RPMI7951 (cell line): Measurements from ENCODE around the gene BABAM2. TPM values are rescaled to one million over a fixed set of nuclear protein-coding genes. Genes with fewer than 3 reads are reported as not detected.
"Not testable (repeated sequence)": the region's sequence is repeated elsewhere in the genome, so short reads cannot be mapped to it uniquely, and the experiment has no call there.

ENCODE experiments used
- DNase-seq: peaks from one replicate; pipeline ENCODE4 v3.0.0-alpha.2; 2012; ENCODE audit warnings: low read depth
- total RNA-seq: library from RNA; depleted of rRNA; stranded (reverse); fragments of >200 nt; shearing (Covaris generic); gene quantifications from 2 replicates; pipeline ENCODE4 v1.2.3, GENCODE V29; 2014

The BABAM2 gene
- total RNA-seq, 1 experiment from 2014 or later: 54.7 TPM

DNA sequence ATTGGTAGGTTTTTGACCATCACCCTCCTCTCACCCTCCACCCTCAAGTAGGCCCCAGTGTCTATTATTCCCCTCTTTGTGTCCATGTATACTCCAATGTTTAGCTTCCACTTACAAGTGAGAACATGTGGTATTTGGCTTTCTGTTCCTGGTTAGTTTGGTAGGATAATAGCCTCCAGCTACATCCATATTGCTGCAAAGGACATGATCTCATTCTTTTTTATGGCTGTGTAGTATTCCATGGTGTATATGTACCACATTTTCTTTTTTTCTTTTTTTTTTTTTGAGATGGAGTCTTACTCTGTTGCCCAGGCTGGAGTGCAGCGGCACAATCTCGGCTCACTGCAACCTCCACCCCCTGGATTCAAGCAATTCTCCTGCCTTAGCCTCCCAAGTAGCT, 88.2 kb downstream of the BABAM2 start:
- DNase-seq: not testable (repeated sequence)

DNA sequence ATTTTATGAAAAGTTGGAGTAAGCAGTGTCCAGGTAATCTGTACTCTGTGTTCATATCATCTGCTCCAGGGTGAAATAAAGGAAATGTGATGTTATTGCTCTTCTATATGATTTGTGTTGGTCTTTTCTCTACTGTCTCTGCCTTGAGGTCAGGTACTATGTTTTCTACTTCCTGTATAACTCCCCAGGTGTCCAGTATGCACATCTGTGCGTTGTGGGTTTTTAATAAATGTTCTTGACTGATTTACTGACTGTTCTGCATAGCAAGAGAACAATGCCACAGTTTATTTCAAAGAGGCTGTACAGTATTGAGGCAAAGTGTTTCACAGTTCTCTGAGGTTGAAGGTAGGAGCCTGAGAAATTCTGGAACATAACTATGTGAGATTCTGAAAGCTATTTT, 89.7 kb downstream of the BABAM2 start:
- no peak for DNase-seq

GRCh38 chr2:27984153-27984552, 93.6 kb downstream of the BABAM2 start:
- no peak for DNase-seq

DNA sequence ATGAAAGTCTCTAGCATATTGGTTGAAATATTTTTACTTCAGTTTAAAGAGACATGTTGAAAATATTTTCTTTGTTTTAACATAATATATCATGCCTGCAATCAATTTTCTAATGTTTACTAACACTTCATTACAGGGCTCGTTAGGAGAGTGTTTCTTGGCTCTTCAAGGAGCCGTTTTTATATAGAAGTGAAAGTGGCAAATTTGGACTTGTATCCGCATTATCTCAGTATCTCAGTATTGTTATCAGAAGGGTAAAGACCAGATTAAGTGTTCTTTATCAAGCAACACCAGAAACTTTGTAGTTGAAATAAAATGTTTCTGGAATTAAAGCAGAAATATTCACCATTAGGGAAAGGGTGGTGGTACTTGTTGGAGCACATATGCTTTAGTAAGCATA, 97.8 kb downstream of the BABAM2 start:
- no peak for DNase-seq

DNA sequence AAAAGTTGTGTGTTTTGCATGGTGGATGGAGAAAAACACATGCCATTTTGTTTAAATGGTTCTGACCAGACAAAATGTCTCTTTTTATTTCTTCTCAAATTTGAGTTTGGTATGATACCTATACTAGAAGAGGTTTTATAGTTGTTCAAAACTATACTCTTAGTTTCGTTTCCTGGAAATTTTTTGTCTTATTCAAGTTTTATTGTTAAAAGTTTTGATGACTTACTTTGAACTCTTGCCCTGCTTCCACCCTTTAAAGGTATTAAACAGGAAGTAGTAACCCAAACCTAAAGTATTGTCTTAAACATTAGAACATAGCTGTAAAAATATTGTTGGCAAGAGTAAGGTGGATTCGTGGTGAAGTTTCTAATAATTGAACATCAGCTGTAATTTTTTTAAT, 98.2 kb downstream of the BABAM2 start:
- DNase-seq: no peak

DNA sequence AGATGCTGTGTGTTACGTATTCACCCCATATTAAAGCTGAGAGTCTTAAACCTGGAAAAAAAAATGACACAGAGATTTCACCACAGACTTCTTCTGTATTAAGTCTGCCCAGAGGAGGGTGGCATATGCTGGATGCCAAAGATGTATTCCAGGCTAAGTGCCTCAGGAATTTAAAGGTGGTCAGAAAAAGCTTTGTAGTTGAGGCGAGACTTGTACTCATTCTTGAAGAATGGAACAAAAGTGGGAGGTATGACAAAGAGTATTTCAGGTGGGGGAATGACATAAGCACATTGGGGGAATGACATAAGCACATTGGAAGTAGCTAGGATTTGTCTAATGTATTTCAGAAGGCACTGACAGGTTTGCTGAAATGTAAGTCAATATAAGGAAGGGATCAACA, 98.6 kb downstream of the BABAM2 start:
- no peak for DNase-seq

DNA sequence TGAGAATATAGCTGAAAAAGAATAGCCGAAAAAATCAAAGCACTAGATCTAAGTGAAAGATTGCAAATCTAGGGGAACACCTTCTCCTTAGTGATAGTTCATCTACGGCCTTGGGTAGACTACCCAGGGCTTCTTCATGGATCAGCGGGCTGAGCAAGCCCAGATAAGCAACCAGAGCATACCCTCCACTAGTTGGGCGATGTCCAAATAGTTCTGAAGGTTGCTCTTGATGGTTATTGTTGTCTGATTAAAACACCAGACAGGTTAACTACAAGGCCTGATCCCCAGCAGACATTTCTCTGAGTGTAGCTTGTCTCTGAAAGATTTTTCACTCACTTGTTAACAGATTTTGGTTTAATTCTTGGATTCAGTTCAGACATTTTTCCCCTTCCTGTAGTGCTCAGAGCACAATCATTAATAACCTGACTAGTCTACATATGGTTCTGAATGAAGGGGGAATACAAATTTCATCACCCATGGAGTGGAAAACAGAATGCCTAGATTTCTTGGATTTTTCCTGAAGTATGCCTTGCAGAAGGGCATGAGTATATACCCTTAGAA, 99.6 kb downstream of the BABAM2 start:
- DNase-seq: no peak

DNA sequence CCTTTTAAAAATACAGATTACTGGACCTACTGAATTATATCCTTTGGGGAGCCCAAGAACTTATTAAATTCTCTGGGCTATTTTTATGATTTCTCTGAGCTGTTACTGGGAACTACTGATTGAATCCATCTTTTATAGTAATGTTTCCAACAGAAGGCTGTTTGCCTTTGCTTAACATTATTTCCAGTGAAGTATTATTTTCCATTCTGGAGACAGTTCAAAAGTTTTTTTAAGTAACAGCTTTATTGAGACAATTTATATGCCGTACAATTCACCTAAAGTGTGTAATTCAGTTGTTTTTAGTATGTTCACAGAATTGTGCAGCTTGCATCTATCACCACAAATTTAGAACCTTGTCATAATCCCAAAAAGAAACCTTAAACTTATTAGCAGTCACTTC, 100.6 kb downstream of the BABAM2 start:
- no peak for DNase-seq

- DNase-seq: peak; percentile 82
Observed at GRCh38 chr2:27992787-27993401, 102.4 kb downstream of the BABAM2 start.

- no peak for DNase-seq
Observed at GRCh38 chr2:27993402-27993787, 102.9 kb downstream of the BABAM2 start.

GRCh38 chr2:27993950-27994728, 103.6 kb downstream of the BABAM2 start:
- no peak for DNase-seq

DNA sequence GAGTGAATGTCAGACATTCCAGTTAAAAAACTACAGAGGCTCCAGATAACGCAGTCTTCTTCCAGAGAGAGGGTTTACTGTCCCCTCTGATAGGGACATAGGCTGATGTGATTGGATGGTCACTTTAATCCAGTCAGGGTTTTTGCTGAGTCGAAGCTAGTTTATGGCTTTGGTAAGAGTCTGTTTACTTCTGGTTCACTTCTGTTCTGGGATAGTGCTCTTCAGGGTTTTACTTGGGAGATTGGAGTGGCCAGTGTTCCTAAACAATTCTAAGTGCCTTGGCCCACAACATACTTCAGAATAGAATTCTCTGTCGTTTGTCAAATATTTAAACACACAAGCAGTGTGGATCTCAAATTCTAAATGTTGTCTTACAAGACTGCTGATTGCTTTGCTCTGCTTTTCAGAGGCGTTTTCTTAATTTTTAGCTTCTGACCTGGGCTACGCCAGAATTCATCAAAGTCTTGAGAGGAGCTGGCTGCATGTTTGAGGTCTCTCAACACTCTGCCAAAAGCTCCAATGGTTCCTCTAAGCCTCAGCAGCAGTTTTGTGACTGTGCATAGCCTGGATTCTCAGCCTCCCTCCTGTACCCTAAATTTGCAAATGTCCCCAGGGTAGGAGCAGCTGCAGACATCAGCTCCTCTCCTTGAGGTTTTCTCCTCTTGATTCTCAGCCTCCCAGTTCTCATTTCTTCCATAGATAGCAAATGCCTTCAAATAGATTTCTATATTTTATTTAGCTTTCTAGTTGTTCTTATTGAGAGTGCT, 105.8 kb downstream of the BABAM2 start:
- no peak for DNase-seq

GRCh38 chr2:28000287-28000686, 109.8 kb downstream of the BABAM2 start:
- DNase-seq: no peak

- peak; percentile 14 for DNase-seq
Observed at GRCh38 chr2:28002181-28002580, 111.7 kb downstream of the BABAM2 start.

DNA sequence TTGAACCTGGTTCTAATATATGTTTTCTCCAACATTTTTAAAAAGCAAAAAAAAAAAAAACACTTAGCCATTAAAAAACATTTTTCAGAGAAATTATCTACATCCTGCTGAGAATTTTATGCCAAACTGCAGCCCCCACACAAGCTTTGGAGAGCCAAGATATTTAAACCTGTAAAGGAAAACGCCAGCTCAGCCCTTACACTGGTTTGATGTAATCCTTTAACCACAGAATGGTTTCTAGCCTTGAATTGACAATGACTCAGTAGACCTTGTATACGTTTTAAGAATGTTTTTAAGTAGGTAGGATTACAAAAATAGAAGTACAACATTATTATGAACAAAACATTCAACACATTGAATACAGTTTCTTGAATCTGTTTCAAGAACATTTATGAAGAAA, 113.6 kb downstream of the BABAM2 start:
- DNase-seq: peak; percentile 76

DNA sequence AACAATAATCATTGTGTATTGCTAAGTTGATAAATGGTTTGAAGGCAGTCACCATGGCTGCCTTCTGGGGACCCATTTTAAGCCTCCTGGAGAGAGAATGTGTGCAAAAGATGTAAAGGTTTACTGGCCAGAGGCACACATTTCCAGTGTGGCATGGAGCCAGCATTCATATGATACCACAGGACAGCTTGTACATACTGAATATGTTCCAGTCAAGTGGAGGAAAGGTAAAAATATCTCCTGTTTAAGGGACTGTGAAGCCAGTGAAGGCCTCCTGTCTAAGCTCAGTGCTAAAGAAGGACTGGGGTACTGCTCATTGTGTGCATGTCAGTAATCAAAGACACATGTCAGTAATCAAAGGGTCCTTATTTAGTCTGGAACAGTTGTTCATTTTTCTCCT, 119.2 kb downstream of the BABAM2 start:
- DNase-seq: peak; percentile 34

DNA sequence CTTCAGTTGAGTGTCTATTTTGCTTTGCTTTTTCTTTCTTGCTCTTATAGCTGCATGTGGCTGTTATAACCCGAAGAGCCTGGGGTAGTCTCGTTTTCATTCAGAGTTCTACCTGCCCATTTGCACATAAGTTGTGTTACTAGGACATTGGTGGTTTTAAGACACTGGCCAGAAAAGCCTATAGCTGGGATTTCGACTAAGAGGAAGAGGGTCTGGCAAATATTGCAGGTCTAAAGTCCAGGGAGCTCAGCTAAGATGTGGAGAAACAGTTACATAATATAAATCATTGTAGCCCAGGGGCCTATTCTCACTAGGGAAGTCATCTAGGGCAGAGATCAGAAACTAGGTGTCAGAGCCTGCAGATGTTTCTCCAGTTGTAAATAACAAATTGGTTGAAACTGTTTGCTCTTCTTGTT, 120.8 kb downstream of the BABAM2 start:
- no peak for DNase-seq

GRCh38 chr2:28018474-28018873, 127.9 kb downstream of the BABAM2 start:
- not testable (repeated sequence) for DNase-seq

DNA sequence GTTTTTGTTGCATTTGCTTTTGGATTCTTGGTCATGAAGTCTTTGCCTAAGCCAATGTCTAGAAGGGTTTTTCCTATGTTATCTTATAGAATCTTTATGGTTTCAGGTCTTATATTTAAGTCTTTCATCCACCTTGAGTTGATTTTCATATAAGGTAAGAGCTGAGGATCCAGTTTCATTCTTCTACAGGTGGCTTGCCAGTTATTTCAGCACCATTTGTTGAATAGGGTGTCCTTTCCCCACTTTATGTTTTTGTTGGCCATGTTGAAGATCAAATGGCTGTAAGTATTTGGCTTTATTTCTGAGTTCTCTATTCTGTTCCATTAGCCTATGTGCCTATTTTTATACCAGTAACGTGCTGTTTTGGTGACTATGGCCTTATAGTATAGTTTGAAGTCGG, 129.0 kb downstream of the BABAM2 start:
- DNase-seq: not testable (repeated sequence)

DNA sequence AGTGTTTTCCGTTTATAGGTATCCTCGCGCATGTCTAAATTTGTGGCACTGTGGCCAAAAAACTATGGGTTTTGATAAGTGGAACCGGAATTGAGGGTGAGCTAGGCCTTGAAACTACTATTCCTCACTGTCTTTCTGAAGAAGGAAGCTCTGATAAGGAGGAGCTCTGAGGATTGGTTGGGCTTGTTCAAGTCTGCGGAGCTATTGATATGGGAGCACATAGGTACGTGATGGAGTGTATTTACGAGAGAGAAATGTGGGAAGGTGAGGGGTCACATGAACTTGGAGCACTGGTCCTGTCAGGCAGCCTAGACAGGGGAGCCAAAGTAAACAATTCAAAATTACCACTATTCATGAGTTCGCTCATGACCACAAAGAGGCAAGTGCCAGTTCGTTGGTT, 131.4 kb downstream of the BABAM2 start:
- no peak for DNase-seq

DNA sequence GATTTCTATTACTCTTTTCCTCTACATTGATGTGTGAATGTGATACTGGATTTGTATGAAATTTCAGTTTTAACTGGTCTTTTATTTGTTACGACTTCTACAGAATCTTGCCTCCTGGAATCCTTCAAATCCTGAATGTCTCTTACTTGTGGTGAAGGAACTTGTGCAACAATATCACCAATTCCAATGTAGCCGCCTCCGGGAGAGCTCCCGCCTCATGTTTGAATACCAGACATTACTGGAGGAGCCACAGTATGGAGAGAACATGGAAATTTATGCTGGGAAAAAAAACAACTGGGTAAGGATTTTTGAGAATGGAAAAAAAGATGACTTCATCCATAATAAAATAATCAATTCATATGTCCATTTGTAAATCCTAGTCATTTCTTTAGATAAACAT, 134.6 kb downstream of the BABAM2 start:
- DNase-seq: no peak

DNA sequence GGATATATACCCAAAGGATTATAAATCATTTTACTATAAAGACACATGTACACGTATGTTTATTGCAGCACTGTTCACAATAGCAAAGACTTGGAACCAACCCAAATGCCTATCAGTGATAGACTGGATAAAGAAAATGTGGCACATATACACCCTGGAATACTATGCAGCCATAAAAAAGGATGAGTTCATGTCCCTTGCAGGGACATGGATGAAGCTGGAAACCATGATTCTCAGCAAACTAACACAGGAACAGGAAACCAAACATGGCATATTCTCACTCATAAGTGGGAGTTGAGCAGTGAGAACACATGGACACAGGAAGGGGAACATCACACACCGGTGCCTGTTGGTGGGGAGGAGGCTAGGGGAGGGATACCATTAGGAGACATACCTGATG, 135.7 kb downstream of the BABAM2 start:
- DNase-seq: not testable (repeated sequence)

GRCh38 chr2:28028025-28028424, 137.5 kb downstream of the BABAM2 start:
- DNase-seq: no peak
